PC-3 (cell line): Measurements from ENCODE around the gene CDC42EP5. TPM values are rescaled to one million over a fixed set of nuclear protein-coding genes. Genes with fewer than 3 reads are reported as not detected.

Source experiments
- ATAC-seq: fragments of 200-7000 bp; cut with Tn5 transposase; 2 replicates; pipeline ENCODE4 v1.9.1; 2020; ENCODE audit warnings: mild to moderate bottlenecking, moderate library complexity
- BruUV-seq: library from RNA; stranded (reverse); fragments of 400-500 nt; replicated peaks from 2 replicates; lab custom pipeline; 2021; lab: Mats Ljungman, UMichigan
- CTCF ChIA-PET: fragments of 300-600 bp; sonication (Branson Sonifier 250); formaldehyde crosslinking; loops from one replicate; lab custom pipeline; 2022; ENCODE audit warnings: antibody characterized with exemption; lab: Charles Lee
- POLR2A ChIA-PET: fragments of 300-600 bp; sonication (Branson Sonifier 250); formaldehyde crosslinking; loops from one replicate; lab custom pipeline; 2022; ENCODE audit warnings: antibody characterized with exemption; ENCODE audit not compliant: unreplicated experiment; lab: Charles Lee
- DNase-seq: peaks from one replicate; pipeline ENCODE4 v3.0.0-alpha.2; 2015
- H2AFZ ChIP-seq: fragments of 300-600 bp; sonication (generic); 2 replicates; pipeline ENCODE4 v1.6.0; 2016; ENCODE audit warnings: antibody characterized with exemption, low read length
- H3F3A ChIP-seq: fragments of 300-600 bp; sonication (generic); one replicate; pipeline ENCODE4 v1.6.0; 2017; ENCODE audit warnings: antibody characterized with exemption, low read length, control low read depth, mild to moderate bottlenecking; ENCODE audit not compliant: unreplicated experiment
- H3K27ac ChIP-seq: fragments of 300-600 bp; sonication (generic); 2 replicates; pipeline ENCODE4 v1.5.1; 2016; ENCODE audit warnings: mild to moderate bottlenecking, low read length
- H3K27me3 ChIP-seq: fragments of 300-600 bp; sonication (generic); 2 replicates; pipeline ENCODE4 v1.6.1; 2016; ENCODE audit warnings: low read length, mixed read lengths
- H3K36me3 ChIP-seq: fragments of 300-600 bp; sonication (generic); 2 replicates; pipeline ENCODE4 v1.6.1; 2016; ENCODE audit warnings: low read depth, mixed run types, low read length, mixed read lengths
- H3K4me1 ChIP-seq: fragments of 300-600 bp; sonication (generic); 2 replicates; pipeline ENCODE4 v1.5.1; 2016; ENCODE audit warnings: low read length; ENCODE audit not compliant: insufficient read depth
- H3K4me2 ChIP-seq: fragments of 300-600 bp; sonication (generic); 2 replicates; pipeline ENCODE4 v1.6.0; 2016; ENCODE audit warnings: low read length
- H3K4me3 ChIP-seq: fragments of 300-600 bp; sonication (generic); 2 replicates; pipeline ENCODE4 v1.5.1; 2016; ENCODE audit warnings: mild to moderate bottlenecking, low read length, mixed read lengths
- H3K79me2 ChIP-seq: fragments of 300-600 bp; sonication (generic); 2 replicates; pipeline ENCODE4 v1.6.1; 2017; ENCODE audit warnings: low read length, mixed read lengths
- H3K9ac ChIP-seq: fragments of 300-600 bp; sonication (generic); 2 replicates; pipeline ENCODE4 v1.6.0; 2016; ENCODE audit warnings: mild to moderate bottlenecking, low read length
- H3K9me2 ChIP-seq: fragments of 300-600 bp; sonication (generic); replicated peaks from 2 replicates; pipeline ENCODE4 v1.6.1; 2016; ENCODE audit warnings: mixed run types, low read length, mixed read lengths
- H3K9me3 ChIP-seq: fragments of 300-600 bp; sonication (generic); 2 replicates; pipeline ENCODE4 v1.6.1; 2016; ENCODE audit warnings: low read length, mixed read lengths
- H4K20me1 ChIP-seq: fragments of 300-600 bp; sonication (generic); 2 replicates; pipeline ENCODE4 v1.6.1; 2016; ENCODE audit warnings: low read length, mixed read lengths
- EZH2 ChIP-seq: fragments of 300-600 bp; sonication (generic); IDR thresholded peaks from one replicate; pipeline ENCODE4 v1.6.1; 2017; ENCODE audit warnings: antibody characterized with exemption, mild to moderate bottlenecking, low read length; ENCODE audit not compliant: unreplicated experiment
- EZH2phosphoT487 ChIP-seq: fragments of 300-600 bp; sonication (generic); IDR thresholded peaks from 2 replicates; pipeline ENCODE4 v1.6.1; 2018; ENCODE audit warnings: mild to moderate bottlenecking, antibody characterized with exemption, low read length, borderline replicate concordance
- intact Hi-C: fragments of 100-400 bp; cut with micrococcal nuclease; formaldehyde crosslinking; loops from 2 replicates; pipeline ENCODE4 v1.9.0; 2023
- total RNA-seq: library from RNA; depleted of rRNA; stranded (reverse); fragments of >200 nt; gene quantifications from 2 replicates; pipeline ENCODE4 v1.2.3, GENCODE V29; 2014
- TF ChIP-seq, protein P1 (sequence below): fragments of 300-600 bp; sonication (generic); conservative IDR thresholded peaks from 2 replicates; pipeline ENCODE4 v1.5.1; 2017; ENCODE audit warnings: antibody characterized with exemption, low read depth, mild to moderate bottlenecking, low read length

The CDC42EP5 gene
- total RNA-seq, 1 experiment from 2014 or later = 0.73 TPM

DNA sequence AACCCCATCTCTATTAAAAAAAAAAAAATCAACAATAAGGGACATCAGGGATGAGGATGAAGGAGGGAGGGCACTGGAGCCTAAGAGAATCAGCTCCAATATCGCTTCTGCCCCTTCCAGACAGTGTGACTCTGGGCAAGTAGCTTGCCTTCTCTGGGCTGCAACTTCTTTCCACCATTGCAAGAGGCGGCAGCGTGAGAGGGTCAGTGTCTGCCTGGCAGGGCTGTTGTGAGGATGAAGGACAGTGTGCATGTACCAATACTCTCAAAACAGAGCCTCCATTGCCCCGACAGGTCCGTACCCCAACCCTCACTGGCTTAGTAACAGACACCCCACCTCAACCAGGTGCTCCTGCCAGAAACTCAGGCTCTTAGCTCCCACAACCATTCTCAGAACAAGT is 39.4 kb downstream of the CDC42EP5 start:
- BruUV-seq = no TSS peak
- Histone ChIP-seq H3K27ac (no peak overlapping the region), H3K4me2 (no peak overlapping the region), H4K20me1 (no peaks in the 10 kb centered on the region), H2AFZ (no peak overlapping the region), H3F3A (no peaks in the 10 kb centered on the region), H3K4me3 (no peak overlapping the region), H3K36me3 (no peaks in the 10 kb centered on the region), H3K9me2 (no peaks in the 10 kb centered on the region), H3K4me1 (peaks cover 25% of the 10 kb centered on the region), H3K9me3 (no peaks in the 10 kb centered on the region), H3K9ac (no peak overlapping the region), H3K79me2 (no peaks in the 10 kb centered on the region), H3K27me3 (no peaks in the 10 kb centered on the region)
- no peak for ATAC-seq
- CTCF ChIA-PET = no interaction called here
- intact Hi-C loops = no loop called here
- POLR2A ChIA-PET = no interaction called here
- no peak for DNase-seq
- TF ChIP-seq EZH2 (no peak), EZH2phosphoT487 (no peak)
- TF ChIP-seq, protein P1, sequence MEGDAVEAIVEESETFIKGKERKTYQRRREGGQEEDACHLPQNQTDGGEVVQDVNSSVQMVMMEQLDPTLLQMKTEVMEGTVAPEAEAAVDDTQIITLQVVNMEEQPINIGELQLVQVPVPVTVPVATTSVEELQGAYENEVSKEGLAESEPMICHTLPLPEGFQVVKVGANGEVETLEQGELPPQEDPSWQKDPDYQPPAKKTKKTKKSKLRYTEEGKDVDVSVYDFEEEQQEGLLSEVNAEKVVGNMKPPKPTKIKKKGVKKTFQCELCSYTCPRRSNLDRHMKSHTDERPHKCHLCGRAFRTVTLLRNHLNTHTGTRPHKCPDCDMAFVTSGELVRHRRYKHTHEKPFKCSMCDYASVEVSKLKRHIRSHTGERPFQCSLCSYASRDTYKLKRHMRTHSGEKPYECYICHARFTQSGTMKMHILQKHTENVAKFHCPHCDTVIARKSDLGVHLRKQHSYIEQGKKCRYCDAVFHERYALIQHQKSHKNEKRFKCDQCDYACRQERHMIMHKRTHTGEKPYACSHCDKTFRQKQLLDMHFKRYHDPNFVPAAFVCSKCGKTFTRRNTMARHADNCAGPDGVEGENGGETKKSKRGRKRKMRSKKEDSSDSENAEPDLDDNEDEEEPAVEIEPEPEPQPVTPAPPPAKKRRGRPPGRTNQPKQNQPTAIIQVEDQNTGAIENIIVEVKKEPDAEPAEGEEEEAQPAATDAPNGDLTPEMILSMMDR = no peak

DNA sequence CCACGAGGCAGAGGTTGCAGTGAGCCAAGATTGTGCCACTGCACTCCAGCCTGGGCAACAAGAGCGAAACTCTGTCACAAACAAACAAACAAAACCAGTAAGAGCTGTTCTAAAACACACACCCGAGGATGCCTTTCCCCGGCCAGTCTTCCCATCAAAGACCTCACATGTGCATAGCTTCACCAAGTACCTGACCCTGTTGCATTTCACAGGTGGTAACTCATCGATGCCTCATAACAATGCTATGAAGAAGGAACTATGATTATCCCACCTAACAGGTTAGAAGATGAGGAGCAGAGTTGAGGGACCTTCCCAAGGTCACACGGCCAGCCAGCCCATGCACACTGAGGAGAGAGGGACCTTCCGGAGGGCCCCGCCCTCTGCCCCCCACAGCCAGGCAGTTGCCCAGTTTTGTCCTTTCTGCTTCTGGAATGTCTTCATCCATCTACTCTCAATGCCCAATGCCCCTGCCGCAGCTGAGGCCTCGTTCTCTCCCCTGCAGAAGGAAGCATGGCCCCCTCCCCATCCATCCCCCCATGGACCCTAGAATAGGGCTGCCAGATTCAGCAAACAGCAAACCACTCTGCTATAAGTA is 40.9 kb downstream of the CDC42EP5 start:
- no TSS peak for BruUV-seq
- intact Hi-C loops = no loop called here

More for the DNA sequence above, 40.9 kb downstream of the CDC42EP5 start:
- ChIA-PET CTCF (interaction anchor here (1.4 kb wide), 1 partner anchor 30 kb away, joined by 4 read pairs; no protein-coding TSS in a partner anchor), POLR2A (interaction anchor here (0.6 kb wide), 1 partner anchor 18 kb away, joined by 8 read pairs; no protein-coding TSS in a partner anchor)
- Histone ChIP-seq H3K4me2 (peak overlapping the region; percentile 91), H3K4me3 (no peak overlapping the region; the same call in 1 of the 2 replicates), H3K9ac (peak overlapping the region; percentile 50), H3K9me2 (no peaks in the 10 kb centered on the region), H3K4me1 (peaks cover 25% of the 10 kb centered on the region), H3K9me3 (no peaks in the 10 kb centered on the region), H3K27me3 (no peaks in the 10 kb centered on the region), H4K20me1 (no peaks in the 10 kb centered on the region), H2AFZ (no peak overlapping the region), H3K36me3 (no peaks in the 10 kb centered on the region), H3K27ac (peak overlapping the region; percentile 89), H3F3A (no peaks in the 10 kb centered on the region), H3K79me2 (no peaks in the 10 kb centered on the region)
- peak; percentile 50 for ATAC-seq
- TF ChIP-seq, protein P1 = no peak
- no peak for TF ChIP-seq EZH2
- no peak for TF ChIP-seq EZH2phosphoT487
- DNase-seq = peak; percentile 98
